DND-41 (cell line): ENCODE results near the gene PTCD2.
"Not testable (repeated sequence)": the region's sequence is repeated elsewhere in the genome, so short reads cannot be mapped to it uniquely, and the experiment has no call there.

ENCODE experiments used
- ATAC-seq: fragments of 200-7000 bp; cut with Tn5 transposase; 3 replicates; pipeline ENCODE4 v1.9.1; 2021; ENCODE audit warnings: low read depth; ENCODE audit not compliant: insufficient read depth
- DNase-seq: peaks from one replicate; pipeline ENCODE4 v3.0.0-alpha.2; 2020
- H2AFZ ChIP-seq: 2 replicates; pipeline ENCODE4 v1.6.0; 2012; ENCODE audit warnings: low read depth, low read length
- H3K27ac ChIP-seq: 2 replicates; pipeline ENCODE4 v1.5.1; 2012; ENCODE audit warnings: low read length, inconsistent platforms
- H3K27me3 ChIP-seq: fragments of 200-600 bp; sonication (generic); 2 replicates; pipeline ENCODE4 v1.6.0; 2012; ENCODE audit warnings: low read length, mild to moderate bottlenecking, inconsistent platforms; ENCODE audit not compliant: insufficient read depth, poor library complexity
- H3K36me3 ChIP-seq: 2 replicates; pipeline ENCODE4 v1.5.1; 2012; ENCODE audit warnings: low read length, inconsistent platforms; ENCODE audit not compliant: insufficient read depth
- H3K4me1 ChIP-seq: 2 replicates; pipeline ENCODE4 v1.5.1; 2012; ENCODE audit warnings: mild to moderate bottlenecking, low read length; ENCODE audit not compliant: insufficient read depth
- H3K4me2 ChIP-seq: 2 replicates; pipeline ENCODE4 v1.6.0; 2012; ENCODE audit warnings: mild to moderate bottlenecking, moderate library complexity, low read length, inconsistent platforms; ENCODE audit not compliant: insufficient read depth
- H3K4me3 ChIP-seq, 2 experiments: fragments of 200-600 bp in 1 of 2; shearing (Covaris generic) in 1 of 2; 2 replicates each; pipeline ENCODE4 v1.5.1; 2012 to 2016; ENCODE audit warnings: inconsistent platforms in 2 of 2, low read length in 2 of 2, mild to moderate bottlenecking in 2 of 2, low read depth in 1 of 2, moderate library complexity in 1 of 2
- H3K79me2 ChIP-seq: 2 replicates; pipeline ENCODE4 v1.6.0; 2012; ENCODE audit warnings: low read length, inconsistent platforms; ENCODE audit not compliant: insufficient read depth
- H3K9ac ChIP-seq: 2 replicates; pipeline ENCODE4 v1.6.0; 2012; ENCODE audit warnings: low read depth, mild to moderate bottlenecking, inconsistent platforms, low read length, moderate library complexity
- H3K9me3 ChIP-seq: 2 replicates; pipeline ENCODE4 v1.5.1; 2012; ENCODE audit warnings: low read length, moderate library complexity, mild to moderate bottlenecking, inconsistent platforms; ENCODE audit not compliant: insufficient read depth, severe bottlenecking
- H4K20me1 ChIP-seq: 2 replicates; pipeline ENCODE4 v1.6.0; 2012; ENCODE audit warnings: low read length; ENCODE audit not compliant: insufficient read depth
- CTCF ChIP-seq: IDR thresholded peaks from 2 replicates; pipeline ENCODE4 v1.5.1; 2012; ENCODE audit warnings: borderline replicate concordance, low read length, moderate library complexity, mild to moderate bottlenecking; ENCODE audit not compliant: poor library complexity, severe bottlenecking; ENCODE audit errors: extremely low read depth
- EZH2 ChIP-seq: IDR thresholded peaks from 3 replicates; pipeline ENCODE4 v1.6.1; 2012; ENCODE audit warnings: borderline replicate concordance, low read depth, mild to moderate bottlenecking, moderate library complexity, low read length, inconsistent platforms; ENCODE audit not compliant: severe bottlenecking

PTCD2 gene

DNA sequence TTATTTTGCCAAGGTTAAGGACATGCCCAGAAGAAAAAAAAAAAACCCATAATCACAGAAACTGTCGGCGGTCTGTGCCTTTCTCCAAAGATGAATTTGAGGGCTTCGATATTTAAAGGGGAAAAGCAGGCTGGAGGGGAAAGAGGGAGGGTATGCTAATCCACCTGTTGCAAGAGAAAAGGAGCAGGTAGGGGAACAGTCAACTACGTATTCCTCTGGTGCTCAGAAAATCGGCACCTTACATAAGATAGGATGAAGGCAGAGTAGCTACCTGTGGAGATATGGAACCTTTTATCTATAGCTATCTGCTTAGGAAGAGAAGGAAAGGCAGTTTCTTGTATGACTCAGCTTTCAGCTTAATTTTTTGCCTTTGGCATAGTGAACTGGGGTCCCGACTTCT, 77.7 kb downstream of the PTCD2 start:
- no peak for DNase-seq
- H3K4me2 ChIP-seq, result no peak overlapping the region

DNA sequence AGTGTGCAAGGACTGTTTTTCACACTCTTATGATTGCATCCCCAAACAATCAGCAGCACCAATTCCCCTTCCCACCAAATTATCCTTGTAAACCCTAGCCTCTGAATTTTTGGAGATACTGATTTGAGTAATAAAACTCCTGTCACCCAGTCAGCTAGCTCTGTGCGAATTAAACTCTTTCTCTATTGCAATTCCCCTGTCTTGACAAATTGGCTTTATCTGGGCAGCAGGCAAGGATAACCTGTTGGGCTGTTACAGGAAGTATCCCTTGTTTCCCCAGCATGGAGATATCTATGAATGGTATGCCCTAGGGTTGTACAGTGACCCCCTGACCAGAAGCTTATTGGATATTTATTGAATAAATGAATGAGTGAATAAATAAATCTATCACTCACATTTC, 80.8 kb downstream of the PTCD2 start:
- Histone ChIP-seq H3K27me3 (peaks cover 5% of the 10 kb centered on the region), H3K79me2 (no peaks in the 10 kb centered on the region), H3K4me2 (no peak overlapping the region), H2AFZ (no peak overlapping the region), H3K9me3 (peaks cover 11% of the 10 kb centered on the region), H3K9ac (no peak overlapping the region), H3K36me3 (no peaks in the 10 kb centered on the region), H4K20me1 (no peaks in the 10 kb centered on the region), H3K4me1 (no peaks in the 10 kb centered on the region), H3K4me3 (no peak overlapping the region), H3K27ac (no peak overlapping the region)
- TF ChIP-seq EZH2 (no peak), CTCF (no peak)
- no peak for ATAC-seq
- no peak for DNase-seq

More for the DNA sequence above, 77.7 kb downstream of the PTCD2 start:
- no peak for ATAC-seq
- peaks cover 5% of the 10 kb centered on the region for H3K27me3 ChIP-seq
- H3K4me3 ChIP-seq, result no peak overlapping the region
- no peaks in the 10 kb centered on the region for H3K4me1 ChIP-seq
- no peak overlapping the region for H3K27ac ChIP-seq
- TF ChIP-seq CTCF (no peak), EZH2 (no peak)
- no peaks in the 10 kb centered on the region for H4K20me1 ChIP-seq
- peaks cover 11% of the 10 kb centered on the region for H3K9me3 ChIP-seq
- no peak overlapping the region for H2AFZ ChIP-seq
- H3K79me2 ChIP-seq, result no peaks in the 10 kb centered on the region
- no peak overlapping the region for H3K9ac ChIP-seq
- no peaks in the 10 kb centered on the region for H3K36me3 ChIP-seq

DNA sequence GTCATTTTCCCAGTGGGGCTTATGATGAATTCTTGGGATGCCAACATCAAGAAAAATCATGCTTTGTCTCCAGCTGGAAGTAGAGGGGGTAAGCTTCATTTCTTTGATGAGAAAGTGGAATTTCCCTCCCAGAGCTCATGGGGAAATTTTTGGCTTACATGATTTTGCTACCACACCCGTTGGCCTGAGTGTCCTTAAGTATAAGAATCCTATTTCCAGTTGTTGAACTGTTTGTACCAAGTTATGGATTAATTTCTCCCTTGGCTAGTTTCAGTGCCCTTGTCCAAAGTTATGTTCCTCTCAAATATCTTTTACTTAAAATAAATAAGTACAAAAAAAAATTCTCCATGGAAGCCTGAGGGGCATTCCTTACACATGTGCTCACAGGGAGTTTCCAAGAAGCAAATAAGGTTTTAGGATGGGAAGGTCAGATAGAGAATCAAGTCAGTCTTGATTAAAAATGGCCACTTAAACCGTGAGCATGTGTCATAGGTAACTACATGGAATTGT, 82.3 kb downstream of the PTCD2 start:
- Histone ChIP-seq H3K27me3 (peaks cover 5% of the 10 kb centered on the region), H3K9ac (no peak overlapping the region), H3K27ac (no peak overlapping the region), H3K36me3 (no peaks in the 10 kb centered on the region), H3K4me1 (no peaks in the 10 kb centered on the region), H3K4me2 (no peak overlapping the region), H3K4me3 (no peak overlapping the region), H3K9me3 (peaks cover 11% of the 10 kb centered on the region), H4K20me1 (no peaks in the 10 kb centered on the region), H2AFZ (no peak overlapping the region), H3K79me2 (no peaks in the 10 kb centered on the region)
- ATAC-seq, result no peak
- TF ChIP-seq CTCF (no peak), EZH2 (no peak)
- no peak for DNase-seq

GRCh38 chr5:72402959-72403628, 82.9 kb downstream of the PTCD2 start:
- H3K27ac ChIP-seq, result no peak overlapping the region
- no peaks in the 10 kb centered on the region for H3K36me3 ChIP-seq
- DNase-seq, result no peak
- no peaks in the 10 kb centered on the region for H3K79me2 ChIP-seq
- no peak for TF ChIP-seq EZH2
- TF ChIP-seq CTCF, result peak; percentile 36
- peaks cover 5% of the 10 kb centered on the region for H3K27me3 ChIP-seq
- H3K9me3 ChIP-seq, result peaks cover 11% of the 10 kb centered on the region
- no peak overlapping the region for H3K4me3 ChIP-seq
- H2AFZ ChIP-seq, result no peak overlapping the region
- no peaks in the 10 kb centered on the region for H3K4me1 ChIP-seq
- ATAC-seq, result no peak
- H4K20me1 ChIP-seq, result no peaks in the 10 kb centered on the region
- H3K4me2 ChIP-seq, result no peak overlapping the region
- no peak overlapping the region for H3K9ac ChIP-seq

DNA sequence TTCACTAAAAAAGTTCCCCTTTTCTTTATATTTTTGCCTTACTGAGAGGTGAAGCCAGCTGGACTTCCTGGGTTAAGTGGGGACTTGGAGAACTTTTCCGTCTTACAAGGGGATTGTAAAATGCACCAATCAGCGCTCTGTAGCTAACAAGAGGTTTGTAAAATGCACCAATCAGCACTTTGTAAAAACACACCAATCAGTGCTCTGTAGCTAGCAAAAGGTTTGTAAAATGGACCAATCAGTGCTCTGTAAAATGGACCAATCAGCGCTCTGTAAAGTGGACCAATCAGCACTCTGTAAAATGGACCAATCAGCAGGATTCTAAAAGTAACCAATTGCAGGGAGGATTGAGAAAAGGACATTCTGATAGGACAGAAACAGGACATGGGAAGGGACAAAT, 84.6 kb downstream of the PTCD2 start:
- not testable (repeated sequence) for H2AFZ ChIP-seq, H3K36me3 ChIP-seq, ATAC-seq, H3K9ac ChIP-seq, H3K4me1 ChIP-seq, H3K79me2 ChIP-seq, H3K27me3 ChIP-seq, H3K4me2 ChIP-seq, H3K4me3 ChIP-seq, DNase-seq, H4K20me1 ChIP-seq, H3K27ac ChIP-seq
- H3K9me3 ChIP-seq, result peaks cover 11% of the 10 kb centered on the region
